GM12892 (cell line): ENCODE data around the gene IGSF21.

Experiments
- POLR2A ChIP-seq: IDR thresholded peaks from 2 replicates; pipeline ENCODE4 v1.6.1; 2011; ENCODE audit warnings: low read depth, low read length, control low read depth
- POLR2AphosphoS5 ChIP-seq: IDR thresholded peaks from 2 replicates; pipeline ENCODE4 v1.6.1; 2011; ENCODE audit warnings: low read depth, low read length, control low read depth

- TF ChIP-seq POLR2A: no peak
- TF ChIP-seq POLR2AphosphoS5: no peak
Observed at GRCh38 chr1:18187054-18187453, 79.5 kb downstream of the IGSF21 start.
